ENCODE data around the gene SLC1A3. TPM values are rescaled to one million over a fixed set of nuclear protein-coding genes. Genes with fewer than 3 reads are reported as not detected.

Gene SLC1A3
- polyA plus RNA-seq, 2 donors = 13.5 to 16.1 TPM

GRCh38 chr5:36628695-36629094 is 22.3 kb downstream of the SLC1A3 start:
- H3K36me3 ChIP-seq (ENCODE audit: control insufficient read depth in 2 of 2, insufficient read depth in 2 of 2, low read length in 1 of 2) = no peaks in the 10 kb centered on the region
- WGBS, 2 donors = 47 to 60% methylated on average over 2 of the region's 2 CpGs

DNA sequence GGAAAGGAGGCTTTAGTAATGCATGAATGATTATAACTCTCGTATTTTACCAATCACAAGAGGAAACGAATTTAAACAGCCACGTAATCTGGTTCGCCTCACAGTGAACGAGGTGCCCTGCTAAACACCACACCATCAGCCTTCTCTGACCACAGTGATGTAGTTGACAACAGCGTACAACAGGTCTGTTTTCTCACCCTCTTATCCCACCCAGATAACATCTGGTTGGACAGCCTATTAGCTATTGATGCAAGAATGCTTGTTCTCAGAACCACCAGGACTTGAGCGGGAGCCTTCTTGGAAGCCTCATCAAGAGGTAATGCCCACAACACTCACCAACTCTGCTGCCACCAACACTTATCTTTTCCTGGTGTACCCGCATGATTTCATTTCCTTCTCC is 23.3 kb downstream of the SLC1A3 start:
- WGBS, 2 donors = 88% methylated on average over 8 of the region's 8 CpGs
- no peak overlapping the region for H3K4me3 ChIP-seq (ENCODE audit: low read depth in 1 of 2, low read length in 2 of 2)
- no peaks in the 10 kb centered on the region for H3K36me3 ChIP-seq (ENCODE audit: control insufficient read depth in 2 of 2, insufficient read depth in 2 of 2, low read length in 1 of 2)
- no peaks in the 10 kb centered on the region for H3K27me3 ChIP-seq (ENCODE audit: control insufficient read depth in 1 of 2, insufficient read depth in 2 of 2, low read length in 2 of 2)
- no peak overlapping the region for H3K27ac ChIP-seq (ENCODE audit: low read depth in 2 of 2, low read length in 1 of 2)
- no peaks in the 10 kb centered on the region for H3K4me1 ChIP-seq (ENCODE audit: control insufficient read depth in 2 of 2, insufficient read depth in 2 of 2, low read length in 1 of 2)
- H3K9me3 ChIP-seq (ENCODE audit: control insufficient read depth in 2 of 2, insufficient read depth in 1 of 2, low read depth in 1 of 2, low read length in 1 of 2) = no peaks in the 10 kb centered on the region

More at GRCh38 chr5:36628695-36629094, 22.3 kb downstream of the SLC1A3 start:
- Histone ChIP-seq H3K4me1 (ENCODE audit: control insufficient read depth in 2 of 2, insufficient read depth in 2 of 2, low read length in 1 of 2) (no peaks in the 10 kb centered on the region), H3K9me3 (ENCODE audit: control insufficient read depth in 2 of 2, insufficient read depth in 1 of 2, low read depth in 1 of 2, low read length in 1 of 2) (peaks cover 0 to 2% of the 10 kb centered on the region in 2 donors), H3K4me3 (ENCODE audit: low read depth in 1 of 2, low read length in 2 of 2) (no peak overlapping the region), H3K27ac (ENCODE audit: low read depth in 2 of 2, low read length in 1 of 2) (no peak overlapping the region), H3K27me3 (ENCODE audit: control insufficient read depth in 1 of 2, insufficient read depth in 2 of 2, low read length in 2 of 2) (no peaks in the 10 kb centered on the region)

DNA sequence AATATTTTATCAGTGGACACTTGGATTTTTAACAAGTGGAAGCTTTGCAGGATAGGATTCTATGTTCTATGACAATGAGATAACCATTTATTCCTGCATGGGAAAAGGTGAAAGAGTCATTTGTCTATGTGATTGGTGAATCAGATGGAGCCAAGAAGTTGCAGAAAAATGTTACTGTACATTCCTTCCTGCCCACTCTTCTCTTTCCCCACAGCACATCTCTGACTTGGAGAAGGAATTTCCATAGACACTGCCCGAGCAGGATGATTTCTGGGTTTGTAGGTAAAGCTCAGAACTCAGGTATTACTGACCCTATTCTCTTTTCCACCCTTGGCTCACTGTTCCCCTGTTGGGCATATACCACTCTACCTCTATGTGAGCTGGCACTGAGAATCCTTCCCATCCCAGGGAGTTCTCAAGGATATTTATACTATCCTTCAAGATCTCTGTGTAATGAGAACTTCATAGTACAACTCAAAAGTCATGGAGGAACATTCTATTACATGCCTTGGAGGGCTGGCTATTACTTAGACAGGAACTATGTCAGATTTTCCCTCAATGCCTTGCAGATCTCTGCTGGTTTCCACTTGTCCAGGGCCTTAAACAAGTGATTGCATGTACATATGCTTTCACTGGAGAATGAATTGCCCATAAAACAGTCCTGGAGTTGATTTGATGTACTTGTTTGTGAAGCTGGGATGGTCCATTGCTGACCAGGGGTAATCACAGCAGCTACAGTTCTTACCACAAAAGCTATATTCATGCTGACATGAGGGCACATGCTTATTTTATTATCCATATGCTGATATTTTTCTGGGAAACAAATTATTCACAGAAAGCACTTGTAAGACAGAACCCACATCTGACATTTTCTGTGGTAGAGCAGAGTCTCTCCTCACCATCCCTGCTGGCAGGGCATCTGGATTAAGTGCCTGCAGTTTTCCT is 24.1 kb downstream of the SLC1A3 start:
- Histone ChIP-seq H3K4me1 (ENCODE audit: control insufficient read depth in 2 of 2, insufficient read depth in 2 of 2, low read length in 1 of 2) (no peaks in the 10 kb centered on the region), H3K27ac (ENCODE audit: low read depth in 2 of 2, low read length in 1 of 2) (no peak overlapping the region)
- WGBS, 2 donors = 73 to 74% methylated on average over 1 of the region's 1 CpG

GRCh38 chr5:36631154-36631553 is 24.7 kb downstream of the SLC1A3 start:
- H3K4me3 ChIP-seq (ENCODE audit: low read depth in 1 of 2, low read length in 2 of 2) = no peak overlapping the region
- H3K27ac ChIP-seq (ENCODE audit: low read depth in 2 of 2, low read length in 1 of 2) = no peak overlapping the region
- 56 to 67% methylated on average over 1 of the region's 1 CpG for WGBS, 2 donors
- no peaks in the 10 kb centered on the region for H3K9me3 ChIP-seq (ENCODE audit: control insufficient read depth in 2 of 2, insufficient read depth in 1 of 2, low read depth in 1 of 2, low read length in 1 of 2)
- no peaks in the 10 kb centered on the region for H3K4me1 ChIP-seq (ENCODE audit: control insufficient read depth in 2 of 2, insufficient read depth in 2 of 2, low read length in 1 of 2)
- H3K27me3 ChIP-seq (ENCODE audit: control insufficient read depth in 1 of 2, insufficient read depth in 2 of 2, low read length in 2 of 2) = no peaks in the 10 kb centered on the region
- H3K36me3 ChIP-seq (ENCODE audit: control insufficient read depth in 2 of 2, insufficient read depth in 2 of 2, low read length in 1 of 2) = no peaks in the 10 kb centered on the region

More for the DNA sequence above, 24.1 kb downstream of the SLC1A3 start:
- no peak overlapping the region for H3K4me3 ChIP-seq (ENCODE audit: low read depth in 1 of 2, low read length in 2 of 2)
- no peaks in the 10 kb centered on the region for H3K27me3 ChIP-seq (ENCODE audit: control insufficient read depth in 1 of 2, insufficient read depth in 2 of 2, low read length in 2 of 2)
- H3K36me3 ChIP-seq (ENCODE audit: control insufficient read depth in 2 of 2, insufficient read depth in 2 of 2, low read length in 1 of 2) = no peaks in the 10 kb centered on the region
- H3K9me3 ChIP-seq (ENCODE audit: control insufficient read depth in 2 of 2, insufficient read depth in 1 of 2, low read depth in 1 of 2, low read length in 1 of 2) = no peaks in the 10 kb centered on the region

- Histone ChIP-seq H3K4me1 (ENCODE audit: control insufficient read depth in 2 of 2, insufficient read depth in 2 of 2, low read length in 1 of 2) (no peaks in the 10 kb centered on the region), H3K27ac (ENCODE audit: low read depth in 2 of 2, low read length in 1 of 2) (no peak overlapping the region), H3K9me3 (ENCODE audit: control insufficient read depth in 2 of 2, insufficient read depth in 1 of 2, low read depth in 1 of 2, low read length in 1 of 2) (no peaks in the 10 kb centered on the region), H3K27me3 (ENCODE audit: control insufficient read depth in 1 of 2, insufficient read depth in 2 of 2, low read length in 2 of 2) (no peaks in the 10 kb centered on the region), H3K36me3 (ENCODE audit: control insufficient read depth in 2 of 2, insufficient read depth in 2 of 2, low read length in 1 of 2) (no peaks in the 10 kb centered on the region), H3K4me3 (ENCODE audit: low read depth in 1 of 2, low read length in 2 of 2) (no peak overlapping the region)
- WGBS, 2 donors = 52 to 66% methylated on average over 5 of the region's 5 CpGs
These were observed 25.4 kb downstream of the SLC1A3 start for GRCh38 chr5:36631620-36632362.

DNA sequence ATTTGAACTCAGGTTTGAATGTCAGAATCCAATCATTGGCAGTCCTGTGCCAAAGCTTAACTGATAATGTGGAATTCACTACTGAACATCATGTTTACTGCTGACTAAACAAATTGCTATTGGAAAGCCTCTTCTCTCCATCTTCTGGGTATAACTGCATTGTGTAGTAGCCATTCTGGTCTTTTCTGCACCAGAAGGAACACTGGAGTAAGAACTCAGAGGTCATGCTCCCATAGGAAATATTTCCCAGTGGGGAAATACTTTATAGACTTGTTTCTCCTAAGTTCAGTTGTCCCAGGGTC is 25.9 kb downstream of the SLC1A3 start:
- Histone ChIP-seq H3K4me1 (ENCODE audit: control insufficient read depth in 2 of 2, insufficient read depth in 2 of 2, low read length in 1 of 2) (no peaks in the 10 kb centered on the region), H3K9me3 (ENCODE audit: control insufficient read depth in 2 of 2, insufficient read depth in 1 of 2, low read depth in 1 of 2, low read length in 1 of 2) (no peaks in the 10 kb centered on the region), H3K36me3 (ENCODE audit: control insufficient read depth in 2 of 2, insufficient read depth in 2 of 2, low read length in 1 of 2) (peaks cover 0 to 2% of the 10 kb centered on the region in 2 donors), H3K27me3 (ENCODE audit: control insufficient read depth in 1 of 2, insufficient read depth in 2 of 2, low read length in 2 of 2) (no peaks in the 10 kb centered on the region), H3K4me3 (ENCODE audit: low read depth in 1 of 2, low read length in 2 of 2) (no peak overlapping the region), H3K27ac (ENCODE audit: low read depth in 2 of 2, low read length in 1 of 2) (no peak overlapping the region)

DNA sequence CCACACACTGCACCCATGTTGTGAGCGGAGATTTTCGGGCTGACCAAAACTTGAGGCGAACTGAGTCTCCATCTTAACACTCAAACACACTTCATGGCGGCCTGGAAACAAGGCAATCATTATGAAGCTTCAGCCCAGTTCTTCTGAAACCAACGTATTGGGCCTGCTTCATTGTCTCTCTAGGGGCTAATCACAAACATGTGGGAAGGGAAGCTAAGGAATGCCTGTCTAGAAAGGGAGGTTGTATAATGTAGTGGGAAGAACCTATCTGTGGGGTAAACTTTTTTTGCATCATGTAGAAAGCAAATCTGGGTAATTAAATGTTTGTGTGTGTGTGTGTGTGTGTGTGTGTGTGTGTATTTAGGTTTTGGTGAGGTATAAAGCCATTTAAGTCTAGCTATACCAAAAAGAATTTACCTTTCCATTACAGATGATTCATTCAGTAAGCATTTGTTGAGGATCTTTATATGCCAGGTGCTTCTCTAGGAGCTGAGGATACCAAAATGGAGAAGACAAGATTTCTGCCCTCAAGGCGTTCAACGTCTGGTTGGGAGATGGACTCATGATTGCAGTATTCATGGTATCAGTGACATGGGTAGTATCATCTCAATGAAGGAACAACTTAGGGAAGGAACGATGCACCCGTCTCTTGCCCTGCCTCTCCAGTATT is 29.4 kb downstream of the SLC1A3 start:
- WGBS, 2 donors = 89 to 92% methylated on average over 9 of the region's 9 CpGs
- H3K4me3 ChIP-seq (ENCODE audit: low read depth in 1 of 2, low read length in 2 of 2) = no peak overlapping the region
- no peaks in the 10 kb centered on the region for H3K9me3 ChIP-seq (ENCODE audit: control insufficient read depth in 2 of 2, insufficient read depth in 1 of 2, low read depth in 1 of 2, low read length in 1 of 2)
- no peaks in the 10 kb centered on the region for H3K27me3 ChIP-seq (ENCODE audit: control insufficient read depth in 1 of 2, insufficient read depth in 2 of 2, low read length in 2 of 2)
- H3K36me3 ChIP-seq (ENCODE audit: control insufficient read depth in 2 of 2, insufficient read depth in 2 of 2, low read length in 1 of 2) = peaks cover 0 to 2% of the 10 kb centered on the region in 2 donors
- H3K27ac ChIP-seq (ENCODE audit: low read depth in 2 of 2, low read length in 1 of 2) = no peak overlapping the region
- no peaks in the 10 kb centered on the region for H3K4me1 ChIP-seq (ENCODE audit: control insufficient read depth in 2 of 2, insufficient read depth in 2 of 2, low read length in 1 of 2)

GRCh38 chr5:36637101-36637500 is 30.7 kb downstream of the SLC1A3 start:
- no peak overlapping the region for H3K27ac ChIP-seq (ENCODE audit: low read depth in 2 of 2, low read length in 1 of 2)
- H3K9me3 ChIP-seq (ENCODE audit: control insufficient read depth in 2 of 2, insufficient read depth in 1 of 2, low read depth in 1 of 2, low read length in 1 of 2) = no peaks in the 10 kb centered on the region
- H3K27me3 ChIP-seq (ENCODE audit: control insufficient read depth in 1 of 2, insufficient read depth in 2 of 2, low read length in 2 of 2) = no peaks in the 10 kb centered on the region
- H3K4me3 ChIP-seq (ENCODE audit: low read depth in 1 of 2, low read length in 2 of 2) = no peak overlapping the region
- 84 to 88% methylated on average over 4 of the region's 4 CpGs for WGBS, 2 donors
- peaks cover 0 to 2% of the 10 kb centered on the region in 2 donors for H3K36me3 ChIP-seq (ENCODE audit: control insufficient read depth in 2 of 2, insufficient read depth in 2 of 2, low read length in 1 of 2)
- no peaks in the 10 kb centered on the region for H3K4me1 ChIP-seq (ENCODE audit: control insufficient read depth in 2 of 2, insufficient read depth in 2 of 2, low read length in 1 of 2)

DNA sequence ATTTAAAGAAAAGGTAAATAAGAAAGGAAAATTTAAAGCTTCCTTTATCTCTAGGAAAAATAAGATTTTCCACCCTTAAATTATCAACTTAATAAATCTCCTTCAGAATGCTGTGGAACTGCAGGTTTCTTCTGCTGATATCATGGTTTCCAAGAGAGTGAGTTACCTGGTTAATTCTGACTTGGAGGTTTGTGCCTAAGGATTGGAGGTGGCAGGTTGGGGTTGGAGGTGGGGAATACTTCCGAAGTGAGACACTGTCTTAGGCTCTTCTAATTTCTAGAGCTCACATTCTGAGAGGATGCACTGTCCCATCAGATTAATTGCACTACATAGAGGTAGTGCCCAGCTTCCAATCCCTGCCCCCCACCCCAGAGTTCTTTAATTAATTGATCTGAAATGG is 31.1 kb downstream of the SLC1A3 start:
- Histone ChIP-seq H3K27me3 (ENCODE audit: control insufficient read depth in 1 of 2, insufficient read depth in 2 of 2, low read length in 2 of 2) (no peaks in the 10 kb centered on the region), H3K4me1 (ENCODE audit: control insufficient read depth in 2 of 2, insufficient read depth in 2 of 2, low read length in 1 of 2) (no peaks in the 10 kb centered on the region), H3K4me3 (ENCODE audit: low read depth in 1 of 2, low read length in 2 of 2) (no peak overlapping the region), H3K27ac (ENCODE audit: low read depth in 2 of 2, low read length in 1 of 2) (no peak overlapping the region), H3K36me3 (ENCODE audit: control insufficient read depth in 2 of 2, insufficient read depth in 2 of 2, low read length in 1 of 2) (peaks cover 0 to 2% of the 10 kb centered on the region in 2 donors), H3K9me3 (ENCODE audit: control insufficient read depth in 2 of 2, insufficient read depth in 1 of 2, low read depth in 1 of 2, low read length in 1 of 2) (no peaks in the 10 kb centered on the region)
- WGBS, 2 donors = 90 to 95% methylated on average over 1 of the region's 1 CpG

Data from esophagus (tissue), 2 donors.